C1 segment of cervical spinal cord (tissue), 14 donors: ENCODE data around the gene FAM83G.

Experiments used
- DNase-seq, 14 donors: peaks; one replicate each; lab custom pipeline; 2025; lab: John Stamatoyannopoulos, UW

Gene FAM83G

GRCh38 chr17:18920911-18921441 lies 83.6 kb downstream of the FAM83G start:
- no peak for DNase-seq

GRCh38 chr17:18919963-18920362 lies 84.6 kb downstream of the FAM83G start:
- DNase-seq: no peak
